Measurements from ENCODE around the gene PRDX1. TPM values are rescaled to one million over a fixed set of nuclear protein-coding genes. Genes with fewer than 3 reads are reported as not detected.

The PRDX1 gene
- total RNA-seq, 1 donor from 2014 or later = 297 TPM

GRCh38 chr1:45552331-45552730 is 30.6 kb upstream of the PRDX1 start:
- no peak for TF ChIP-seq CTCF (IDR thresholded peaks at IDR 0.05)
- peak overlapping the region; percentile 69 for H3K27ac Mint-ChIP-seq (ENCODE audit: unreplicated experiment)

GRCh38 chr1:45551684-45552083 is 30.0 kb upstream of the PRDX1 start:
- H3K4me3 Mint-ChIP-seq (ENCODE audit: unreplicated experiment) = peak overlapping the region; percentile 99
- peak overlapping the region; percentile 14 for H3K27ac Mint-ChIP-seq (ENCODE audit: unreplicated experiment)
- H3K36me3 Mint-ChIP-seq (ENCODE audit: low read depth) = peaks cover 7% of the 10 kb centered on the region
- DNase-seq (ENCODE audit: low spot score) = no peak
- peaks cover 18% of the 10 kb centered on the region for H3K4me1 Mint-ChIP-seq (ENCODE audit: low read depth)
- H3K9me3 Mint-ChIP-seq (ENCODE audit: low read depth) = no peaks in the 10 kb centered on the region
- no peaks in the 10 kb centered on the region for H3K27me3 Mint-ChIP-seq (ENCODE audit: low read depth)
- no peak for TF ChIP-seq CTCF (IDR thresholded peaks at IDR 0.05)

More at GRCh38 chr1:45552331-45552730, 30.6 kb upstream of the PRDX1 start:
- H3K9me3 Mint-ChIP-seq (ENCODE audit: low read depth) = no peaks in the 10 kb centered on the region
- no peaks in the 10 kb centered on the region for H3K27me3 Mint-ChIP-seq (ENCODE audit: low read depth)
- H3K4me1 Mint-ChIP-seq (ENCODE audit: low read depth) = peaks cover 19% of the 10 kb centered on the region
- DNase-seq (ENCODE audit: low spot score) = no peak
- H3K4me3 Mint-ChIP-seq (ENCODE audit: unreplicated experiment) = peak overlapping the region; percentile 99
- H3K36me3 Mint-ChIP-seq (ENCODE audit: low read depth) = peaks cover 7% of the 10 kb centered on the region

GRCh38 chr1:45550401-45551351 is 29.0 kb upstream of the PRDX1 start, which contains the start of gene AKR1A1:
TSS of gene AKR1A1 (plus strand) at chr1:45550826. CDS start at chr1:45561795, 10,969 bp downstream.
- no peaks in the 10 kb centered on the region for H3K27me3 Mint-ChIP-seq (ENCODE audit: low read depth)
- H3K4me1 Mint-ChIP-seq (ENCODE audit: low read depth) = peaks cover 18% of the 10 kb centered on the region
- peak; percentile 94 for DNase-seq (ENCODE audit: low spot score)
- H3K27ac Mint-ChIP-seq (ENCODE audit: unreplicated experiment) = peak within 1 kb of the TSS; percentile 96
- H3K9me3 Mint-ChIP-seq (ENCODE audit: low read depth) = no peaks in the 10 kb centered on the region
- peaks cover 5% of the 10 kb centered on the region for H3K36me3 Mint-ChIP-seq (ENCODE audit: low read depth)
- TF ChIP-seq CTCF (IDR thresholded peaks at IDR 0.05) = no peak
- peak within 1 kb of the TSS; percentile 99 for H3K4me3 Mint-ChIP-seq (ENCODE audit: unreplicated experiment)

GRCh38 chr1:45545553-45546310 is 24.0 kb upstream of the PRDX1 start:
- H3K4me3 Mint-ChIP-seq (ENCODE audit: unreplicated experiment) = no peak overlapping the region
- H3K4me1 Mint-ChIP-seq (ENCODE audit: low read depth) = peaks cover 4% of the 10 kb centered on the region
- no peaks in the 10 kb centered on the region for H3K27me3 Mint-ChIP-seq (ENCODE audit: low read depth)
- no peaks in the 10 kb centered on the region for H3K9me3 Mint-ChIP-seq (ENCODE audit: low read depth)
- DNase-seq (ENCODE audit: low spot score) = no peak
- no peaks in the 10 kb centered on the region for H3K36me3 Mint-ChIP-seq (ENCODE audit: low read depth)
- no peak for TF ChIP-seq CTCF (IDR thresholded peaks at IDR 0.05)
- no peak overlapping the region for H3K27ac Mint-ChIP-seq (ENCODE audit: unreplicated experiment)

- no peak for TF ChIP-seq CTCF (IDR thresholded peaks at IDR 0.05)
- Mint-ChIP-seq H3K4me3 (ENCODE audit: unreplicated experiment) (no peak overlapping the region), H3K9me3 (ENCODE audit: low read depth) (no peaks in the 10 kb centered on the region), H3K27me3 (ENCODE audit: low read depth) (no peaks in the 10 kb centered on the region), H3K4me1 (ENCODE audit: low read depth) (no peaks in the 10 kb centered on the region), H3K36me3 (ENCODE audit: low read depth) (no peaks in the 10 kb centered on the region), H3K27ac (ENCODE audit: unreplicated experiment) (no peak overlapping the region)
- DNase-seq (ENCODE audit: low spot score) = no peak
These were observed 23.4 kb upstream of the PRDX1 start for GRCh38 chr1:45545019-45545493.

Measured in chondrocyte (in vitro differentiated cells).